HG03354 (cell line): ENCODE results near the gene DDX25.

ENCODE experiments used
- ATAC-seq: cut with Tn5 transposase; IDR thresholded peaks from one replicate; pipeline ENCODE4 v1.9.1; 2021; ENCODE audit warnings: mild to moderate bottlenecking; ENCODE audit not compliant: unreplicated experiment, poor library complexity, severe bottlenecking

DDX25 gene

GRCh38 chr11:125933030-125933813, 28.9 kb downstream of the DDX25 start:
- ATAC-seq, result no peak

- ATAC-seq, result no peak
Measured at GRCh38 chr11:125934473-125934872, 30.2 kb downstream of the DDX25 start.

GRCh38 chr11:125935056-125935455, 30.7 kb downstream of the DDX25 start:
- ATAC-seq, result no peak

GRCh38 chr11:125935618-125936199, 31.4 kb downstream of the DDX25 start:
- no peak for ATAC-seq

- no peak for ATAC-seq
Measured at GRCh38 chr11:125938418-125938817, 34.1 kb downstream of the DDX25 start.

GRCh38 chr11:125939081-125939521, 34.8 kb downstream of the DDX25 start:
- ATAC-seq, result no peak

GRCh38 chr11:125940145-125940544, 35.8 kb downstream of the DDX25 start:
- ATAC-seq, result no peak

- ATAC-seq, result no peak
Measured at GRCh38 chr11:125941267-125941618, 36.9 kb downstream of the DDX25 start.

- ATAC-seq, result no peak
Measured at GRCh38 chr11:125941619-125942611, 37.6 kb downstream of the DDX25 start.

- ATAC-seq, result no peak
Measured at GRCh38 chr11:125942771-125943428, 38.6 kb downstream of the DDX25 start.

- ATAC-seq, result no peak
Measured at GRCh38 chr11:125943661-125944349, 39.5 kb downstream of the DDX25 start.

- ATAC-seq, result no peak
Measured at GRCh38 chr11:125944350-125945010, 40.2 kb downstream of the DDX25 start.

- no peak for ATAC-seq
Measured at GRCh38 chr11:125945011-125945796, 40.9 kb downstream of the DDX25 start.

GRCh38 chr11:125945797-125946520, 41.7 kb downstream of the DDX25 start, which contains the start of gene VSIG10L2:
VSIG10L2 (plus strand) TSS chr11:125946044; CDS start chr11:125946056, 12 bp downstream.
- no peak for ATAC-seq

- no peak for ATAC-seq
Measured at GRCh38 chr11:125946712-125947418, 42.6 kb downstream of the DDX25 start.

- no peak for ATAC-seq
Measured at GRCh38 chr11:125947419-125948277, 43.3 kb downstream of the DDX25 start.
